HEK293 (cell line): Measurements from ENCODE around the gene RBM20.
A peak's percentile ranks its signal among the peaks of the same experiment; 100 is the strongest.

ENCODE experiments used
- CTCF ChIA-PET: fragments of 350-600 bp; formaldehyde crosslinking; extraction: SDS; loops from one replicate; lab custom pipeline; 2021; ENCODE audit warnings: antibody characterized with exemption; lab: Yijun Ruan, JAX
- POLR2A ChIA-PET: fragments of 300-600 bp; formaldehyde crosslinking; extraction: SDS; loops from one replicate; lab custom pipeline; 2020; ENCODE audit warnings: antibody characterized with exemption, inconsistent platforms; lab: Yijun Ruan, JAX
- H3K27ac ChIP-seq: fragments of 200-500 bp; sonication (Bioruptor generic); 2 replicates; pipeline ENCODE4 v1.5.1; 2014; ENCODE audit warnings: low read depth, low read length, control low read depth, inconsistent platforms; ENCODE audit errors: extremely low read depth
- H3K36me3 ChIP-seq, 2 experiments: fragments of 200-500 bp in 1 of 2; sonication (Bioruptor generic) in 1 of 2; 1 replicate in 1 of 2; 2 replicates in 1 of 2; pipeline ENCODE4 v1.5.1; 2014 to 2017; ENCODE audit warnings: inconsistent platforms in 2 of 2, low read length in 2 of 2; ENCODE audit not compliant: control insufficient read depth in 2 of 2, insufficient read depth in 1 of 2
- H3K4me1 ChIP-seq: fragments of 200-500 bp; sonication (Bioruptor generic); 2 replicates; pipeline ENCODE4 v1.5.1; 2014; ENCODE audit warnings: mild to moderate bottlenecking, low read length, inconsistent platforms; ENCODE audit not compliant: control insufficient read depth, insufficient read depth
- H3K4me3 ChIP-seq: 2 replicates; pipeline ENCODE4 v1.5.1; 2011; ENCODE audit warnings: low read depth, mild to moderate bottlenecking, control low read depth, low read length, moderate library complexity
- H3K9me3 ChIP-seq: fragments of 200-500 bp; sonication (Bioruptor generic); 2 replicates; pipeline ENCODE4 v1.5.1; 2014; ENCODE audit warnings: low read depth, low read length, inconsistent platforms; ENCODE audit not compliant: control insufficient read depth, insufficient read depth
- BCL11B ChIP-seq: fragments of 450-650 bp; formaldehyde crosslinking; IDR thresholded peaks from 2 replicates; pipeline ENCODE4 v1.5.1; 2016; ENCODE audit warnings: low read depth, missing biosample characterization, missing genetic modification characterization
- GLIS2 ChIP-seq: fragments of 450-650 bp; formaldehyde crosslinking; IDR thresholded peaks from 2 replicates; pipeline ENCODE4 v1.5.1; 2016; ENCODE audit warnings: missing biosample characterization, missing genetic modification characterization
- HOXA7 ChIP-seq: sonication (generic); formaldehyde crosslinking; IDR thresholded peaks from 2 replicates; pipeline ENCODE4 v1.8.1; 2022; ENCODE audit warnings: missing genetic modification reagents, borderline replicate concordance
- MYNN ChIP-seq: fragments of 450-650 bp; formaldehyde crosslinking; IDR thresholded peaks from 2 replicates; pipeline ENCODE4 v1.5.1; 2016; ENCODE audit warnings: missing biosample characterization, missing genetic modification characterization, borderline replicate concordance
- MZF1 ChIP-seq: fragments of 450-650 bp; formaldehyde crosslinking; IDR thresholded peaks from 2 replicates; pipeline ENCODE4 v1.5.1; 2017; ENCODE audit warnings: missing biosample characterization, missing genetic modification characterization, borderline replicate concordance
- ZBTB1 ChIP-seq: fragments of 450-650 bp; formaldehyde crosslinking; IDR thresholded peaks from 2 replicates; pipeline ENCODE4 v1.5.1; 2016; ENCODE audit warnings: missing biosample characterization, missing genetic modification characterization
- ZBTB17 ChIP-seq: fragments of 450-650 bp; formaldehyde crosslinking; IDR thresholded peaks from 2 replicates; pipeline ENCODE4 v1.5.1; 2016; ENCODE audit warnings: missing biosample characterization, missing genetic modification characterization
- ZFP37 ChIP-seq: fragments of 450-650 bp; formaldehyde crosslinking; IDR thresholded peaks from 2 replicates; pipeline ENCODE4 v1.5.1; 2016; ENCODE audit warnings: missing biosample characterization, missing genetic modification characterization
- ZNF121 ChIP-seq: fragments of 450-650 bp; formaldehyde crosslinking; IDR thresholded peaks from 2 replicates; pipeline ENCODE4 v1.5.1; 2016; ENCODE audit warnings: missing biosample characterization, missing genetic modification characterization
- ZNF146 ChIP-seq: fragments of 450-650 bp; formaldehyde crosslinking; IDR thresholded peaks from 2 replicates; pipeline ENCODE4 v1.5.1; 2016; ENCODE audit warnings: missing biosample characterization, missing genetic modification characterization
- ZNF169 ChIP-seq: fragments of 450-650 bp; formaldehyde crosslinking; IDR thresholded peaks from 2 replicates; pipeline ENCODE4 v1.5.1; 2016; ENCODE audit warnings: missing biosample characterization, missing genetic modification characterization
- ZNF302 ChIP-seq: fragments of 450-650 bp; formaldehyde crosslinking; IDR thresholded peaks from 2 replicates; pipeline ENCODE4 v1.5.1; 2016; ENCODE audit warnings: missing biosample characterization, missing genetic modification characterization, low read depth
- ZNF549 ChIP-seq: fragments of 450-650 bp; IDR thresholded peaks from 2 replicates; pipeline ENCODE4 v1.5.1; 2018; ENCODE audit warnings: missing biosample characterization, missing genetic modification characterization, mild to moderate bottlenecking, inconsistent platforms, moderate library complexity
- ZNF623 ChIP-seq: fragments of 450-650 bp; formaldehyde crosslinking; IDR thresholded peaks from 2 replicates; pipeline ENCODE4 v1.5.1; 2016; ENCODE audit warnings: missing biosample characterization, missing genetic modification characterization
- ZNF747 ChIP-seq: fragments of 450-650 bp; formaldehyde crosslinking; IDR thresholded peaks from 2 replicates; pipeline ENCODE4 v1.5.1; 2016; ENCODE audit warnings: missing biosample characterization, missing genetic modification characterization
- ZNF768 ChIP-seq: fragments of 450-650 bp; formaldehyde crosslinking; IDR thresholded peaks from 2 replicates; pipeline ENCODE4 v1.5.1; 2018; ENCODE audit warnings: missing biosample characterization, mild to moderate bottlenecking, missing genetic modification characterization
- ZNF843 ChIP-seq: fragments of 450-650 bp; formaldehyde crosslinking; IDR thresholded peaks from 2 replicates; pipeline ENCODE4 v1.5.1; 2016; ENCODE audit warnings: missing biosample characterization, missing genetic modification characterization
- ZSCAN30 ChIP-seq: fragments of 450-650 bp; IDR thresholded peaks from 2 replicates; pipeline ENCODE4 v1.5.1; 2018; ENCODE audit warnings: missing biosample characterization, mild to moderate bottlenecking, missing genetic modification characterization, moderate library complexity
- TF ChIP-seq, protein P1 (sequence below): fragments of 450-650 bp; formaldehyde crosslinking; IDR thresholded peaks from 2 replicates; pipeline ENCODE4 v1.5.1; 2016; ENCODE audit warnings: missing biosample characterization, missing genetic modification characterization
- TF ChIP-seq, protein P2 (sequence below): fragments of 450-650 bp; formaldehyde crosslinking; IDR thresholded peaks from 2 replicates; pipeline ENCODE4 v1.5.1; 2017; ENCODE audit warnings: missing biosample characterization, missing genetic modification characterization
- TF ChIP-seq, protein P3 (sequence below): fragments of 450-650 bp; IDR thresholded peaks from 2 replicates; pipeline ENCODE4 v1.5.1; 2018; ENCODE audit warnings: missing biosample characterization, missing genetic modification characterization
- TF ChIP-seq, protein P4 (sequence below): fragments of 450-650 bp; formaldehyde crosslinking; IDR thresholded peaks from 2 replicates; pipeline ENCODE4 v1.5.1; 2017; ENCODE audit warnings: missing biosample characterization, missing genetic modification characterization
- TF ChIP-seq, protein P5 (sequence below): fragments of 450-650 bp; formaldehyde crosslinking; IDR thresholded peaks from 2 replicates; pipeline ENCODE4 v1.5.1; 2016; ENCODE audit warnings: missing biosample characterization, missing genetic modification characterization
- TF ChIP-seq, protein P6 (sequence below): fragments of 450-650 bp; formaldehyde crosslinking; IDR thresholded peaks from 2 replicates; pipeline ENCODE4 v1.5.1; 2016; ENCODE audit warnings: missing biosample characterization, missing genetic modification characterization

The RBM20 gene

DNA sequence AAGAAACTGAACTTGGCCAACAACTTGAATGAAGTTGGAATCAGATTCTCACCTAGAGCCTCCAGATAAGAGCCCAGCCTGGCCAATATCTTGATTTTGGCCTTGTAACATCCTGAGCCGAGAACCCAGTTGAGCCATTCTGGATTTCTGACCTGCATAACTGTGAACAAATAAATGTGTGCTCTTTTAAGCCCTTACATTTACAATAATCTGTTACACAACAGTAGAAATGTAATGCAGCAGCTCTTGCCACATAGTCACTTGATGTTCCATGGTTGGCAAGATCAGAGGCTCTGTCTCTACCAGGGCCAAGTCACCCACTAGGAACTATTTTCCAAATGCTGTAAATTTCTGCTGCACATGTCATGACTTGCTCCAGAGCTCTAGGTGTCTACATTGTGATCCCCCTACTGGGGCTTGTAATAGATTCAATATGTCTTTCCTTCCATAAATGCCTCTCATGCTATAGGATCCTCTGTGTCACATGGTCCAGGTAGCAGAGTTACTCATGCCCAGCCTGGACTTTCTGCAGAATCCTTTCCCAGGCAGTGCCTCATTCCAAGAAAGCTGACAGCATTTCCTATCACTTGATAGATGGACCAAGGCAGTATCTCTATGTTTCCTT, 11.4 kb upstream of the RBM20 start:
- CTCF ChIA-PET = interaction anchor here (0.7 to 1.3 kb wide), 2 partner anchors 17 to 337 kb away, joined by 3 to 4 read pairs; no protein-coding TSS in a partner anchor
- Histone ChIP-seq H3K4me1 (peaks cover 37% of the 10 kb centered on the region), H3K27ac (peak overlapping the region; percentile 39; the same call in 1 of the 2 replicates), H3K4me3 (no peak overlapping the region), H3K36me3 (no peaks in the 10 kb centered on the region), H3K9me3 (no peaks in the 10 kb centered on the region)
- TF ChIP-seq GLIS2 = no peak
- no peak for TF ChIP-seq ZBTB1
- TF ChIP-seq MZF1 (tag by site-specific recombination) = peak; percentile 75; the same call in 1 of the 2 replicates
- TF ChIP-seq ZNF843 = no peak
- TF ChIP-seq, protein P1, sequence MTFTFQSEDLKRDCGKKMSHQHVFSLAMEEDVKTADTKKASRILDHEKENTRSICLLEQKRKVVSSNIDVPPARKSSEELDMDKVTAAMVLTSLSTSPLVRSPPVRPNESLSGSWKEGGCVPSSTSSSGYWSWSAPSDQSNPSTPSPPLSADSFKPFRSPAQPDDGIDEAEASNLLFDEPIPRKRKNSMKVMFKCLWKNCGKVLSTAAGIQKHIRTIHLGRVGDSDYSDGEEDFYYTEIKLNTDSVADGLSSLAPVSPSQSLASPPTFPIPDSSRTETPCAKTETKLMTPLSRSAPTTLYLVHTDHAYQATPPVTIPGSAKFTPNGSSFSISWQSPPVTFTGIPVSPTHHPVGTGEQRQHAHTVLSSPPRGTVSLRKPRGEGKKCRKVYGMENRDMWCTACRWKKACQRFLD (tag by site-specific recombination) = no peak
- no peak for TF ChIP-seq ZSCAN30 (tag by site-specific recombination)
- TF ChIP-seq ZNF549 (tag by site-specific recombination) = peak; percentile 62; the same call in 1 of the 2 replicates
- no peak for TF ChIP-seq ZNF121 (tag by site-specific recombination)
- TF ChIP-seq, protein P2, sequence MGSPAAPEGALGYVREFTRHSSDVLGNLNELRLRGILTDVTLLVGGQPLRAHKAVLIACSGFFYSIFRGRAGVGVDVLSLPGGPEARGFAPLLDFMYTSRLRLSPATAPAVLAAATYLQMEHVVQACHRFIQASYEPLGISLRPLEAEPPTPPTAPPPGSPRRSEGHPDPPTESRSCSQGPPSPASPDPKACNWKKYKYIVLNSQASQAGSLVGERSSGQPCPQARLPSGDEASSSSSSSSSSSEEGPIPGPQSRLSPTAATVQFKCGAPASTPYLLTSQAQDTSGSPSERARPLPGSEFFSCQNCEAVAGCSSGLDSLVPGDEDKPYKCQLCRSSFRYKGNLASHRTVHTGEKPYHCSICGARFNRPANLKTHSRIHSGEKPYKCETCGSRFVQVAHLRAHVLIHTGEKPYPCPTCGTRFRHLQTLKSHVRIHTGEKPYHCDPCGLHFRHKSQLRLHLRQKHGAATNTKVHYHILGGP (tag by site-specific recombination) = peak; percentile 27; the same call in 1 of the 2 replicates
- TF ChIP-seq ZNF747 (tag by site-specific recombination) = no peak
- no peak for TF ChIP-seq ZNF768
- no peak for TF ChIP-seq ZNF146 (tag by site-specific recombination)
- TF ChIP-seq, protein P3, sequence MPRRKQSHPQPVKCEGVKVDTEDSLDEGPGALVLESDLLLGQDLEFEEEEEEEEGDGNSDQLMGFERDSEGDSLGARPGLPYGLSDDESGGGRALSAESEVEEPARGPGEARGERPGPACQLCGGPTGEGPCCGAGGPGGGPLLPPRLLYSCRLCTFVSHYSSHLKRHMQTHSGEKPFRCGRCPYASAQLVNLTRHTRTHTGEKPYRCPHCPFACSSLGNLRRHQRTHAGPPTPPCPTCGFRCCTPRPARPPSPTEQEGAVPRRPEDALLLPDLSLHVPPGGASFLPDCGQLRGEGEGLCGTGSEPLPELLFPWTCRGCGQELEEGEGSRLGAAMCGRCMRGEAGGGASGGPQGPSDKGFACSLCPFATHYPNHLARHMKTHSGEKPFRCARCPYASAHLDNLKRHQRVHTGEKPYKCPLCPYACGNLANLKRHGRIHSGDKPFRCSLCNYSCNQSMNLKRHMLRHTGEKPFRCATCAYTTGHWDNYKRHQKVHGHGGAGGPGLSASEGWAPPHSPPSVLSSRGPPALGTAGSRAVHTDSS (tag by site-specific recombination) = no peak
- TF ChIP-seq, protein P4, sequence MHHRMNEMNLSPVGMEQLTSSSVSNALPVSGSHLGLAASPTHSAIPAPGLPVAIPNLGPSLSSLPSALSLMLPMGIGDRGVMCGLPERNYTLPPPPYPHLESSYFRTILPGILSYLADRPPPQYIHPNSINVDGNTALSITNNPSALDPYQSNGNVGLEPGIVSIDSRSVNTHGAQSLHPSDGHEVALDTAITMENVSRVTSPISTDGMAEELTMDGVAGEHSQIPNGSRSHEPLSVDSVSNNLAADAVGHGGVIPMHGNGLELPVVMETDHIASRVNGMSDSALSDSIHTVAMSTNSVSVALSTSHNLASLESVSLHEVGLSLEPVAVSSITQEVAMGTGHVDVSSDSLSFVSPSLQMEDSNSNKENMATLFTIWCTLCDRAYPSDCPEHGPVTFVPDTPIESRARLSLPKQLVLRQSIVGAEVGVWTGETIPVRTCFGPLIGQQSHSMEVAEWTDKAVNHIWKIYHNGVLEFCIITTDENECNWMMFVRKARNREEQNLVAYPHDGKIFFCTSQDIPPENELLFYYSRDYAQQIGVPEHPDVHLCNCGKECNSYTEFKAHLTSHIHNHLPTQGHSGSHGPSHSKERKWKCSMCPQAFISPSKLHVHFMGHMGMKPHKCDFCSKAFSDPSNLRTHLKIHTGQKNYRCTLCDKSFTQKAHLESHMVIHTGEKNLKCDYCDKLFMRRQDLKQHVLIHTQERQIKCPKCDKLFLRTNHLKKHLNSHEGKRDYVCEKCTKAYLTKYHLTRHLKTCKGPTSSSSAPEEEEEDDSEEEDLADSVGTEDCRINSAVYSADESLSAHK (tag by site-specific recombination) = 0 out of 2 replicates have a peak, but pooled peaks have one; percentile 7
- no peak for TF ChIP-seq ZFP37 (tag by site-specific recombination)
- no peak for TF ChIP-seq HOXA7 (CRISPR knock-in tag)
- no peak for TF ChIP-seq ZNF302 (tag by site-specific recombination)
- TF ChIP-seq, protein P5, sequence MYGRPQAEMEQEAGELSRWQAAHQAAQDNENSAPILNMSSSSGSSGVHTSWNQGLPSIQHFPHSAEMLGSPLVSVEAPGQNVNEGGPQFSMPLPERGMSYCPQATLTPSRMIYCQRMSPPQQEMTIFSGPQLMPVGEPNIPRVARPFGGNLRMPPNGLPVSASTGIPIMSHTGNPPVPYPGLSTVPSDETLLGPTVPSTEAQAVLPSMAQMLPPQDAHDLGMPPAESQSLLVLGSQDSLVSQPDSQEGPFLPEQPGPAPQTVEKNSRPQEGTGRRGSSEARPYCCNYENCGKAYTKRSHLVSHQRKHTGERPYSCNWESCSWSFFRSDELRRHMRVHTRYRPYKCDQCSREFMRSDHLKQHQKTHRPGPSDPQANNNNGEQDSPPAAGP = no peak
- TF ChIP-seq ZBTB17 (tag by site-specific recombination) = peak; percentile 30; the same call in 1 of the 2 replicates
- no peak for TF ChIP-seq ZNF169 (tag by site-specific recombination)
- TF ChIP-seq ZNF623 (tag by site-specific recombination) = no peak
- TF ChIP-seq, protein P6, sequence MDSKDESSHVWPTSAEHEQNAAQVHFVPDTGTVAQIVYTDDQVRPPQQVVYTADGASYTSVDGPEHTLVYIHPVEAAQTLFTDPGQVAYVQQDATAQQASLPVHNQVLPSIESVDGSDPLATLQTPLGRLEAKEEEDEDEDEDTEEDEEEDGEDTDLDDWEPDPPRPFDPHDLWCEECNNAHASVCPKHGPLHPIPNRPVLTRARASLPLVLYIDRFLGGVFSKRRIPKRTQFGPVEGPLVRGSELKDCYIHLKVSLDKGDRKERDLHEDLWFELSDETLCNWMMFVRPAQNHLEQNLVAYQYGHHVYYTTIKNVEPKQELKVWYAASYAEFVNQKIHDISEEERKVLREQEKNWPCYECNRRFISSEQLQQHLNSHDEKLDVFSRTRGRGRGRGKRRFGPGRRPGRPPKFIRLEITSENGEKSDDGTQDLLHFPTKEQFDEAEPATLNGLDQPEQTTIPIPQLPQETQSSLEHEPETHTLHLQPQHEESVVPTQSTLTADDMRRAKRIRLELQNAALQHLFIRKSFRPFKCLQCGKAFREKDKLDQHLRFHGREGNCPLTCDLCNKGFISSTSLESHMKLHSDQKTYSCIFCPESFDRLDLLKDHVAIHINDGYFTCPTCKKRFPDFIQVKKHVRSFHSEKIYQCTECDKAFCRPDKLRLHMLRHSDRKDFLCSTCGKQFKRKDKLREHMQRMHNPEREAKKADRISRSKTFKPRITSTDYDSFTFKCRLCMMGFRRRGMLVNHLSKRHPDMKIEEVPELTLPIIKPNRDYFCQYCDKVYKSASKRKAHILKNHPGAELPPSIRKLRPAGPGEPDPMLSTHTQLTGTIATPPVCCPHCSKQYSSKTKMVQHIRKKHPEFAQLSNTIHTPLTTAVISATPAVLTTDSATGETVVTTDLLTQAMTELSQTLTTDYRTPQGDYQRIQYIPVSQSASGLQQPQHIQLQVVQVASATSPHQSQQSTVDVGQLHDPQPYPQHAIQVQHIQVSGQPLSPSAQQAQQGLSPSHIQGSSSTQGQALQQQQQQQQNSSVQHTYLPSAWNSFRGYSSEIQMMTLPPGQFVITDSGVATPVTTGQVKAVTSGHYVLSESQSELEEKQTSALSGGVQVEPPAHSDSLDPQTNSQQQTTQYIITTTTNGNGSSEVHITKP (tag by site-specific recombination) = 0 out of 2 replicates have a peak, but pooled peaks have one; percentile 28
- no peak for TF ChIP-seq MYNN (tag by site-specific recombination)
- TF ChIP-seq BCL11B (tag by site-specific recombination) = no peak
- TF ChIP-seq, all 188 proteins: peak for 6
- POLR2A ChIA-PET = interaction anchor here (1.3 kb wide), 1 partner anchor 74 kb away, joined by 3 read pairs; no protein-coding TSS in a partner anchor
